Measurements from ENCODE around the gene PLA1A. TPM values are rescaled to one million over a fixed set of nuclear protein-coding genes. Genes with fewer than 3 reads are reported as not detected.

PLA1A gene
- total RNA-seq, 2 donors from 2014 or later: 4.4 TPM; not detected in 1

GRCh38 chr3:119602676-119603075, 5.0 kb downstream of the PLA1A start:
- no peak for TF ChIP-seq CTCF (IDR thresholded peaks at IDR 0.05)
- no peak for TF ChIP-seq POLR2A (IDR thresholded peaks at IDR 0.05)
- Histone ChIP-seq H3K4me1 (peaks cover 17% of the 10 kb centered on the region), H3K27ac (no peak overlapping the region), H3K9me3 (no peaks in the 10 kb centered on the region), H3K27me3 (no peaks in the 10 kb centered on the region), H3K36me3 (replicated peaks in 1 of 2; ENCODE audit: insufficient read depth in 1 of 2, low read depth in 2 of 2) (no peaks in the 10 kb centered on the region), H3K4me3 (no peak overlapping the region)
- intact Hi-C loops (cut with DNase I): no loop called here
- DNase-seq (no peak), ATAC-seq (no peak)
- 75 to 83% methylated on average over 1 of the region's 1 CpG for WGBS, 2 donors

GRCh38 chr3:119604878-119605277, 7.2 kb downstream of the PLA1A start:
- H3K27me3 ChIP-seq: no peaks in the 10 kb centered on the region
- no peak for DNase-seq
- 82 to 83% methylated on average over 1 of the region's 1 CpG for WGBS, 2 donors
- intact Hi-C loops (cut with DNase I): no loop called here
- H3K4me3 ChIP-seq: no peak overlapping the region
- H3K36me3 ChIP-seq (replicated peaks in 1 of 2; ENCODE audit: insufficient read depth in 1 of 2, low read depth in 2 of 2): no peaks in the 10 kb centered on the region
- H3K4me1 ChIP-seq: no peaks in the 10 kb centered on the region
- no peaks in the 10 kb centered on the region for H3K9me3 ChIP-seq
- no peak for TF ChIP-seq CTCF (IDR thresholded peaks at IDR 0.05)
- no peak for TF ChIP-seq POLR2A (IDR thresholded peaks at IDR 0.05)
- no peak for ATAC-seq
- no peak overlapping the region for H3K27ac ChIP-seq

GRCh38 chr3:119608405-119609000, 10.8 kb downstream of the PLA1A start:
- 86 to 87% methylated on average over 6 of the region's 6 CpGs for WGBS, 2 donors
- Histone ChIP-seq H3K4me1 (no peaks in the 10 kb centered on the region), H3K27ac (no peak overlapping the region), H3K9me3 (no peaks in the 10 kb centered on the region), H3K4me3 (no peak overlapping the region), H3K27me3 (no peaks in the 10 kb centered on the region), H3K36me3 (replicated peaks in 1 of 2; ENCODE audit: insufficient read depth in 1 of 2, low read depth in 2 of 2) (no peaks in the 10 kb centered on the region)
- DNase-seq (no peak), ATAC-seq (no peak)
- intact Hi-C loops (cut with DNase I): no loop called here
- no peak for TF ChIP-seq POLR2A (IDR thresholded peaks at IDR 0.05)
- TF ChIP-seq CTCF (IDR thresholded peaks at IDR 0.05): no peak

GRCh38 chr3:119609301-119609700, 11.6 kb downstream of the PLA1A start:
- no peak for TF ChIP-seq POLR2A (IDR thresholded peaks at IDR 0.05)
- TF ChIP-seq CTCF (IDR thresholded peaks at IDR 0.05): no peak
- no peaks in the 10 kb centered on the region for H3K36me3 ChIP-seq (replicated peaks in 1 of 2; ENCODE audit: insufficient read depth in 1 of 2, low read depth in 2 of 2)
- no peaks in the 10 kb centered on the region for H3K9me3 ChIP-seq
- no peaks in the 10 kb centered on the region for H3K27me3 ChIP-seq
- 70 to 85% methylated on average over 6 of the region's 6 CpGs for WGBS, 2 donors
- H3K27ac ChIP-seq: no peak overlapping the region
- ATAC-seq (no peak), DNase-seq (no peak)
- H3K4me3 ChIP-seq: no peak overlapping the region
- no peaks in the 10 kb centered on the region for H3K4me1 ChIP-seq
- intact Hi-C loops (cut with DNase I): no loop called here

GRCh38 chr3:119611664-119612063, 14.0 kb downstream of the PLA1A start:
- Histone ChIP-seq H3K27me3 (no peaks in the 10 kb centered on the region), H3K4me1 (no peaks in the 10 kb centered on the region), H3K27ac (no peak overlapping the region), H3K4me3 (no peak overlapping the region), H3K9me3 (no peaks in the 10 kb centered on the region), H3K36me3 (replicated peaks in 1 of 2; ENCODE audit: insufficient read depth in 1 of 2, low read depth in 2 of 2) (no peaks in the 10 kb centered on the region)
- TF ChIP-seq CTCF (IDR thresholded peaks at IDR 0.05): no peak
- no peak for TF ChIP-seq POLR2A (IDR thresholded peaks at IDR 0.05)
- DNase-seq (no peak), ATAC-seq (no peak)
- intact Hi-C loops (cut with DNase I): no loop called here
- WGBS, 2 donors: 96 to 97% methylated on average over 1 of the region's 1 CpG
